DND-41 (cell line): ENCODE results near the gene PAPOLG.

Source experiments
- EZH2 ChIP-seq: IDR thresholded peaks from 3 replicates; pipeline ENCODE4 v1.6.1; 2012; ENCODE audit warnings: borderline replicate concordance, low read depth, mild to moderate bottlenecking, moderate library complexity, low read length, inconsistent platforms; ENCODE audit not compliant: severe bottlenecking
- TF ChIP-seq, protein P1 (sequence below): IDR thresholded peaks from 2 replicates; pipeline ENCODE4 v1.5.1; 2012; ENCODE audit warnings: borderline replicate concordance, low read length, moderate library complexity, mild to moderate bottlenecking; ENCODE audit not compliant: poor library complexity, severe bottlenecking; ENCODE audit errors: extremely low read depth

DNA sequence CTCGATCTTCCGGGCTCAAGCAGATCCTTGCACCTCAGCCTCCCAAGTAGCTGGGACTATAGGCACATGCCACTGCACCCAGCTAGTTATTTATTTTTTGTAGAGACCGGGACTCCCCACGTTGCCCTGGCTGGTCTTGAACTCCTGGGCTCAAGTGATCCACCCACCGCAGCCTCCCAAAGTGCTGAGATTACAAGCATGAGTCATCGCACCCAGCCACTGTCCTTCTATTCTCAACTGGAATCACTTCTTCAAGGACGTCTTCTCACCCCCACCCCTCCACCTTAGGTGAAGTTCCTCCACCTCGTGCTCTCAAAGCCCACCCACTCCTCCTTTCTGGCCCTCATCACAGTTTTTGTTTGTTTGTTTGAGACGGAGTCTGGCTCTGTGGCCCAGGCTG is 71.3 kb downstream of the PAPOLG start:
- TF ChIP-seq, protein P1, sequence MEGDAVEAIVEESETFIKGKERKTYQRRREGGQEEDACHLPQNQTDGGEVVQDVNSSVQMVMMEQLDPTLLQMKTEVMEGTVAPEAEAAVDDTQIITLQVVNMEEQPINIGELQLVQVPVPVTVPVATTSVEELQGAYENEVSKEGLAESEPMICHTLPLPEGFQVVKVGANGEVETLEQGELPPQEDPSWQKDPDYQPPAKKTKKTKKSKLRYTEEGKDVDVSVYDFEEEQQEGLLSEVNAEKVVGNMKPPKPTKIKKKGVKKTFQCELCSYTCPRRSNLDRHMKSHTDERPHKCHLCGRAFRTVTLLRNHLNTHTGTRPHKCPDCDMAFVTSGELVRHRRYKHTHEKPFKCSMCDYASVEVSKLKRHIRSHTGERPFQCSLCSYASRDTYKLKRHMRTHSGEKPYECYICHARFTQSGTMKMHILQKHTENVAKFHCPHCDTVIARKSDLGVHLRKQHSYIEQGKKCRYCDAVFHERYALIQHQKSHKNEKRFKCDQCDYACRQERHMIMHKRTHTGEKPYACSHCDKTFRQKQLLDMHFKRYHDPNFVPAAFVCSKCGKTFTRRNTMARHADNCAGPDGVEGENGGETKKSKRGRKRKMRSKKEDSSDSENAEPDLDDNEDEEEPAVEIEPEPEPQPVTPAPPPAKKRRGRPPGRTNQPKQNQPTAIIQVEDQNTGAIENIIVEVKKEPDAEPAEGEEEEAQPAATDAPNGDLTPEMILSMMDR, result no peak
- TF ChIP-seq EZH2, result no peak
